ENCODE data around the gene MDFIC2. TPM values are rescaled to one million over a fixed set of nuclear protein-coding genes. Genes with fewer than 3 reads are reported as not detected.

Gene MDFIC2
- polyA plus RNA-seq, 1 experiment, result not detected

DNA sequence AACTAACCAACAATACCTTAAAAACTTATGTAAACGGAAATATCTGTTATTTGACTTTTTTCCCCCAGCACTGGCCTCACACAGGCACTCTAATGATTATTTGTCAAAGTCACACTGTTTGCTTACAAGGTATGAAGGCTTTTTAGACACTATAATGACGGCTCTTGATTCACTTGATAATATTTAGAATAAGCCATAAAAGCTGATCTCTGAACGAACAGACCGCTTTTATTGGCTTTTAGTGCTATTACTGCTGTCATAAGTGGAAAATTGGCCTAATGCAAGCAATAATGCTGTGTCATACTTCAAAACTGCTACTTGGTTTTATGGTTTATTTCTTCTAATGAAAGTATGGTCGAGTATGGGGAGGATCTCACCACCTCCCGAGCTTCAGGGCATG, 35.1 kb downstream of the MDFIC2 start:
- Histone ChIP-seq H3K36me3 (ENCODE audit: control insufficient read depth, insufficient read depth, low read length) (no peaks in the 10 kb centered on the region), H3K4me3 (ENCODE audit: low read depth, low read length) (no peak overlapping the region), H3K27me3 (ENCODE audit: control insufficient read depth, insufficient read depth, low read length) (no peaks in the 10 kb centered on the region)
- POLR2A ChIA-PET, result no interaction called here
- CTCF ChIA-PET, result no interaction called here
- no peak for DNase-seq (ENCODE audit: low read depth)
- TF ChIP-seq, protein P1, sequence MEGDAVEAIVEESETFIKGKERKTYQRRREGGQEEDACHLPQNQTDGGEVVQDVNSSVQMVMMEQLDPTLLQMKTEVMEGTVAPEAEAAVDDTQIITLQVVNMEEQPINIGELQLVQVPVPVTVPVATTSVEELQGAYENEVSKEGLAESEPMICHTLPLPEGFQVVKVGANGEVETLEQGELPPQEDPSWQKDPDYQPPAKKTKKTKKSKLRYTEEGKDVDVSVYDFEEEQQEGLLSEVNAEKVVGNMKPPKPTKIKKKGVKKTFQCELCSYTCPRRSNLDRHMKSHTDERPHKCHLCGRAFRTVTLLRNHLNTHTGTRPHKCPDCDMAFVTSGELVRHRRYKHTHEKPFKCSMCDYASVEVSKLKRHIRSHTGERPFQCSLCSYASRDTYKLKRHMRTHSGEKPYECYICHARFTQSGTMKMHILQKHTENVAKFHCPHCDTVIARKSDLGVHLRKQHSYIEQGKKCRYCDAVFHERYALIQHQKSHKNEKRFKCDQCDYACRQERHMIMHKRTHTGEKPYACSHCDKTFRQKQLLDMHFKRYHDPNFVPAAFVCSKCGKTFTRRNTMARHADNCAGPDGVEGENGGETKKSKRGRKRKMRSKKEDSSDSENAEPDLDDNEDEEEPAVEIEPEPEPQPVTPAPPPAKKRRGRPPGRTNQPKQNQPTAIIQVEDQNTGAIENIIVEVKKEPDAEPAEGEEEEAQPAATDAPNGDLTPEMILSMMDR (IDR thresholded peaks at IDR 0.05; ENCODE audit: insufficient read depth, low read depth, low read length), result no peak

GRCh38 chr3:70276901-70277300, 35.5 kb downstream of the MDFIC2 start:
- ChIA-PET POLR2A (no interaction called here), CTCF (no interaction called here)
- Histone ChIP-seq H3K36me3 (ENCODE audit: control insufficient read depth, insufficient read depth, low read length) (no peaks in the 10 kb centered on the region), H3K27me3 (ENCODE audit: control insufficient read depth, insufficient read depth, low read length) (no peaks in the 10 kb centered on the region), H3K4me3 (ENCODE audit: low read depth, low read length) (no peak overlapping the region)
- no peak for DNase-seq (ENCODE audit: low read depth)
- TF ChIP-seq, protein P1 (IDR thresholded peaks at IDR 0.05; ENCODE audit: insufficient read depth, low read depth, low read length), result no peak

DNA sequence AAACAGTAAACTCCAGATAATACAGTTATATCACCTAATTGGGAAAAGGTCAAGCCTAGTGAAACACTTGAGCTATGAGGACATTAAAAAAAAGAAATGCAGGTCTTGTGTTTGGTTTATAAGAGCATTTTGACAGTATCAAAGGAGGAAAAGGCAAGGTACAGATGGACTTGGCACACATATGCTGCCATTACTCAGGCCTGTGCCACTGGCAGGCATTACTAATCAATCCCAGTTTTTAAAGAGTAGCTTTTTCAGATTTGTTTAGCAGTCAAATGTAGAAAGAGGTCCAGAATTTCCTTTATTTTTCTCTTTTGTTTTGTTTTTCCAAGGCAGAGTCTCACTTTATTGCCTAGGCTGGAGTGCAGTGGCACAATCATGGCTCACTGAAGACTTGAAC, 38.9 kb downstream of the MDFIC2 start:
- Histone ChIP-seq H3K27me3 (ENCODE audit: control insufficient read depth, insufficient read depth, low read length) (no peaks in the 10 kb centered on the region), H3K4me3 (ENCODE audit: low read depth, low read length) (no peak overlapping the region), H3K36me3 (ENCODE audit: control insufficient read depth, insufficient read depth, low read length) (no peaks in the 10 kb centered on the region)
- no peak for DNase-seq (ENCODE audit: low read depth)
- POLR2A ChIA-PET, result no interaction called here
- CTCF ChIA-PET, result no interaction called here
- TF ChIP-seq, protein P1 (IDR thresholded peaks at IDR 0.05; ENCODE audit: insufficient read depth, low read depth, low read length), result no peak

DNA sequence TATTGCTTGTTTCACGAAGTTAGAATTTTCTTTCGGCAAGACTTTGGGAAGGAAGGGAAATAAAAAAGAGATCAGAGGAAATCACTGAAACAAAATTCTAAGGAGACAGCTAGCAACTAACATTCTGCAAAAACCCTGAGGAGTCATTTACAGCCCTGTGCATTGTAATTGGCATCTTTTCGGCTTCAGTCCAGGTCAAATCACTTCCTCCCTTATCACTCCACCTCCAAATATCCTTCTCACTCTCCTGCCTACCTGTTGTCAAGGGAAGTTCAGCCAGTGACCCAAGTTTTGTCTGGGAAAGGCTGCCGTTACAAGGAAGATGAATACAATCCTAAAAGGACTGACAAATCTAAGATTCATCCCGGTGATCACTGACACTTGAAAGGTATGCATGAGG, 39.6 kb downstream of the MDFIC2 start:
- DNase-seq (ENCODE audit: low read depth), result no peak
- TF ChIP-seq, protein P1 (IDR thresholded peaks at IDR 0.05; ENCODE audit: insufficient read depth, low read depth, low read length), result no peak
- Histone ChIP-seq H3K27me3 (ENCODE audit: control insufficient read depth, insufficient read depth, low read length) (no peaks in the 10 kb centered on the region), H3K36me3 (ENCODE audit: control insufficient read depth, insufficient read depth, low read length) (no peaks in the 10 kb centered on the region), H3K4me3 (ENCODE audit: low read depth, low read length) (no peak overlapping the region)
- CTCF ChIA-PET, result no interaction called here
- POLR2A ChIA-PET, result no interaction called here

DNA sequence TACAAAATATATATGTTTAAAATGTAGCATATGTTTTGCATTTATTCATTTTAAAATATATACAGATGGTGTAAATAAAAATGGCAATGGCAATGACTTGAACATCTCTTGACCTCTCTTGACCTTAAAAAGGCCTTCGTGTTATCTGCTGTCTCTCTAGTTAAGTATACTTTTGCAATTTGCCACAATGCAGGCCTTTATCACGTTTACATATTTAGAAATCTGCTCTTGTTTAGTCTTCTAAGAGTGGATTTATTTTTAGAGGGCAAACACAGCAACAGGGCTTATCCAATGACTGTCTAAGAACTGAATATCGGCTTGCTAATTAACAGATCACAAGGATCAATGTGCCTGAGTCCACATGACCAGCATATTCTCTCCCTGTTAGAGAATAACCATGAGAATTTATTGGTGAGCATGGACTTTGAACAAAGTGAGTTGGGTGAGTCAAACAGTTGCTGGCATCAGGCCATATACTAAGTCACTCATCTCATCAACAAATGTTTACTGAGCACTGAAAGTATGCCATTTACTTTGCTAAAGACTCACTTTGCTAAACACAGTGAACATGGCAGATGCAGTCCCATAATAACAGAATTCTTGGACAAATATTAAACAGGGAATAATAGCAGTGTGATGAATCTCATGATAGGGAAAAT, 48.2 kb downstream of the MDFIC2 start:
- DNase-seq (ENCODE audit: low read depth), result no peak
- Histone ChIP-seq H3K36me3 (ENCODE audit: control insufficient read depth, insufficient read depth, low read length) (no peaks in the 10 kb centered on the region), H3K27me3 (ENCODE audit: control insufficient read depth, insufficient read depth, low read length) (no peaks in the 10 kb centered on the region), H3K4me3 (ENCODE audit: low read depth, low read length) (no peak overlapping the region)
- TF ChIP-seq, protein P1 (IDR thresholded peaks at IDR 0.05; ENCODE audit: insufficient read depth, low read depth, low read length), result no peak
- CTCF ChIA-PET, result no interaction called here
- POLR2A ChIA-PET, result no interaction called here
